Measurements from ENCODE around the gene SBF2.

GRCh38 chr11:10017050-10017449, 277.0 kb downstream of the SBF2 start:
- TF ChIP-seq POLR2AphosphoS5 (IDR thresholded peaks at IDR 0.05; ENCODE audit: insufficient read depth, low read depth, low read length) (no peak), CTCF (IDR thresholded peaks at IDR 0.05; ENCODE audit: extremely low read depth in 1 of 2, insufficient read depth in 1 of 2, low read depth in 1 of 2, low read length in 2 of 2) (no peak), POLR2A (IDR thresholded peaks at IDR 0.05; ENCODE audit: low read depth, low read length) (no peak), EZH2 (IDR thresholded peaks at IDR 0.05; ENCODE audit: borderline replicate concordance, low read depth, low read length, severe bottlenecking) (no peak), FOS (IDR thresholded peaks at IDR 0.05; ENCODE audit: borderline replicate concordance, insufficient read depth, low read length) (no peak)
- TF ChIP-seq, protein P1, sequence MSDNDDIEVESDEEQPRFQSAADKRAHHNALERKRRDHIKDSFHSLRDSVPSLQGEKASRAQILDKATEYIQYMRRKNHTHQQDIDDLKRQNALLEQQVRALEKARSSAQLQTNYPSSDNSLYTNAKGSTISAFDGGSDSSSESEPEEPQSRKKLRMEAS (IDR thresholded peaks at IDR 0.05; ENCODE audit: insufficient read depth, insufficient read length): no peak
